Aorta (tissue), 5 donors: ENCODE results near the gene SRSF1. TPM values are rescaled to one million over a fixed set of nuclear protein-coding genes. Genes with fewer than 3 reads are reported as not detected.

Experiments used
- ATAC-seq: fragments of 200-7000 bp; cut with Tn5 transposase; one replicate; pipeline ENCODE4 v1.9.1; 2022; ENCODE audit warnings: moderate library complexity; ENCODE audit not compliant: low FRiP score
- DNase-seq, 2 donors: peaks; one replicate each; pipeline ENCODE4 v3.0.0-alpha.2; 2020
- H3K27ac ChIP-seq, 2 donors: one replicate each; pipeline ENCODE4 v1.5.1; 2013; ENCODE audit warnings: low read length in 2 of 2, mild to moderate bottlenecking in 2 of 2, moderate library complexity in 2 of 2, control low read depth in 1 of 2, inconsistent platforms in 1 of 2, low read depth in 1 of 2
- H3K27me3 ChIP-seq, 2 donors: one replicate each; pipeline ENCODE4 v1.6.1; 2013; ENCODE audit warnings: control low read depth in 1 of 2, low read length in 1 of 2, mild to moderate bottlenecking in 1 of 2, moderate library complexity in 1 of 2; ENCODE audit not compliant: insufficient read depth in 2 of 2, control insufficient read depth in 1 of 2
- H3K36me3 ChIP-seq, 2 donors: one replicate each; pipeline ENCODE4 v1.6.1; 2013; ENCODE audit warnings: control low read depth in 1 of 2, low read length in 1 of 2, mild to moderate bottlenecking in 1 of 2; ENCODE audit not compliant: insufficient read depth in 2 of 2, control insufficient read depth in 1 of 2
- H3K4me1 ChIP-seq, 2 donors: one replicate each; pipeline ENCODE4 v1.6.1; 2013; ENCODE audit warnings: low read length in 2 of 2, control low read depth in 1 of 2, mild to moderate bottlenecking in 1 of 2, moderate library complexity in 1 of 2; ENCODE audit not compliant: insufficient read depth in 2 of 2, control insufficient read depth in 1 of 2
- H3K4me3 ChIP-seq, 2 donors: one replicate each; pipeline ENCODE4 v1.5.1; 2013; ENCODE audit warnings: low read length in 2 of 2, control low read depth in 1 of 2, mild to moderate bottlenecking in 1 of 2
- H3K9me3 ChIP-seq: one replicate; pipeline ENCODE4 v1.6.1; 2013; ENCODE audit warnings: mild to moderate bottlenecking, low read length; ENCODE audit not compliant: control insufficient read depth
- WGBS, 2 donors: extraction: QIAGEN DNeasy Blood & Tissue Kit; methylation state at CpG; one replicate each; pipeline ENCODE4 v1.1.7; 2013; 5-methylcytosine and 5-hydroxymethylcytosine counted together
- intact Hi-C, 2 donors: fragments of 100-400 bp; cut with DNase I; formaldehyde crosslinking; loops; one replicate each; pipeline versions ENCODE4 v1.14.2 to v1.15.0; 2022
- polyA plus RNA-seq, 2 donors: library from polyadenylated mRNA; stranded (reverse); fragments of 200-250 nt; gene quantifications; one replicate each; pipeline ENCODE4 v1.2.3, GENCODE V29; 2013
- total RNA-seq, 2 donors: library from RNA; stranded (reverse); fragmentation: NEBNext Ultra II Directional; extraction: Animal tissue kit (Norgen Biotek cat#: 25700); gene quantifications; one replicate each; pipeline ENCODE4 v1.2.1, GENCODE V29; 2021
- donor health status: healthy with polysubstance abuse.
- donor health status: Bipolar disorder and iron deficiency.
- donor health status: DM: no; HTN: no; CAD: no.
- donor health status: DM: no; HTN: no; CAD: no.
- donor health status: DM: yes; HTN: yes; CAD: no.

Gene SRSF1
- total and polyA plus RNA-seq, 4 donors, result 84.5 to 147 (median 120) TPM

- H3K27me3 ChIP-seq, result no peaks in the 10 kb centered on the region
- DNase-seq (no peak), ATAC-seq (no peak)
- 39 to 44% methylated on average over 12 of the region's 12 CpGs for WGBS, 2 donors
- intact Hi-C loops, result loop anchor here (5.0 to 10.0 kb wide), 2 partner anchors 82 to 110 kb away; no protein-coding TSS in a partner anchor
- peak overlapping the region in 1 of 2 donors; percentile 83 for H3K4me3 ChIP-seq
- H3K4me1 ChIP-seq, result peaks cover 0 to 8% of the 10 kb centered on the region in 2 donors
- H3K27ac ChIP-seq, result no peak overlapping the region
- H3K36me3 ChIP-seq, result peaks cover 2 to 4% of the 10 kb centered on the region in 2 donors
- H3K9me3 ChIP-seq, result no peaks in the 10 kb centered on the region
These were observed 1.9 kb downstream of the SRSF1 start for GRCh38 chr17:58005031-58005727.

GRCh38 chr17:58004060-58004459 is 3.0 kb downstream of the SRSF1 start:
- Histone ChIP-seq H3K9me3 (no peaks in the 10 kb centered on the region), H3K4me1 (peaks cover 0 to 8% of the 10 kb centered on the region in 2 donors), H3K36me3 (peaks cover 2 to 4% of the 10 kb centered on the region in 2 donors), H3K4me3 (no peak overlapping the region), H3K27ac (peak overlapping the region in 1 of 2 donors; percentile 53), H3K27me3 (no peaks in the 10 kb centered on the region)
- 72 to 77% methylated on average over 3 of the region's 3 CpGs for WGBS, 2 donors
- intact Hi-C loops, result loop anchor here in 1 of 2 donors (10.0 kb wide), 1 partner anchor 111 kb away; no protein-coding TSS in a partner anchor
- DNase-seq (no peak), ATAC-seq (no peak)

GRCh38 chr17:58002973-58003372 is 4.1 kb downstream of the SRSF1 start:
- peak overlapping the region in 1 of 2 donors; percentile 9 for H3K27ac ChIP-seq
- H3K9me3 ChIP-seq, result no peaks in the 10 kb centered on the region
- intact Hi-C loops, result loop anchor here in 1 of 2 donors (10.0 kb wide), 1 partner anchor 112 kb away; no protein-coding TSS in a partner anchor
- DNase-seq (no peak), ATAC-seq (no peak)
- H3K4me1 ChIP-seq, result peaks cover 0 to 8% of the 10 kb centered on the region in 2 donors
- H3K27me3 ChIP-seq, result no peaks in the 10 kb centered on the region
- 84 to 87% methylated on average over 2 of the region's 2 CpGs for WGBS, 2 donors
- H3K36me3 ChIP-seq, result peaks cover 2 to 4% of the 10 kb centered on the region in 2 donors
- H3K4me3 ChIP-seq, result no peak overlapping the region

- Histone ChIP-seq H3K4me3 (no peak overlapping the region), H3K36me3 (peaks cover 2 to 4% of the 10 kb centered on the region in 2 donors), H3K27ac (no peak overlapping the region), H3K9me3 (no peaks in the 10 kb centered on the region), H3K27me3 (no peaks in the 10 kb centered on the region), H3K4me1 (peaks cover 0 to 8% of the 10 kb centered on the region in 2 donors)
- ATAC-seq (no peak), DNase-seq (no peak)
- 56 to 57% methylated on average over 4 of the region's 4 CpGs for whole genome bisulfite sequencing, 2 donors
- intact Hi-C loops, result loop anchor here in 1 of 2 donors (10.0 kb wide), 1 partner anchor 112 kb away; no protein-coding TSS in a partner anchor
These were observed 4.7 kb downstream of the SRSF1 start for GRCh38 chr17:58002154-58002948.

GRCh38 chr17:58001461-58002124 is 5.5 kb downstream of the SRSF1 start:
- no peaks in the 10 kb centered on the region for H3K27me3 ChIP-seq
- no peaks in the 10 kb centered on the region for H3K9me3 ChIP-seq
- 30 to 31% methylated on average over 1 of the region's 1 CpG for WGBS, 2 donors
- no peak overlapping the region for H3K4me3 ChIP-seq
- ATAC-seq, result no peak
- intact Hi-C loops, result loop anchor here in 1 of 2 donors (10.0 kb wide), 1 partner anchor 113 kb away; no protein-coding TSS in a partner anchor
- H3K4me1 ChIP-seq, result peaks cover 0 to 8% of the 10 kb centered on the region in 2 donors
- DNase-seq, result no peak
- H3K36me3 ChIP-seq, result peaks cover 2 to 4% of the 10 kb centered on the region in 2 donors
- H3K27ac ChIP-seq, result no peak overlapping the region

- H3K4me3 ChIP-seq, result no peak overlapping the region
- H3K36me3 ChIP-seq, result peaks cover 0 to 4% of the 10 kb centered on the region in 2 donors
- 53% methylated on average over 1 of the region's 1 CpG for WGBS, 2 donors
- ATAC-seq (peak; percentile 88), DNase-seq (no peak)
- peaks cover 0 to 5% of the 10 kb centered on the region in 2 donors for H3K4me1 ChIP-seq
- intact Hi-C loops, result loop anchor here (1.0 to 10.0 kb wide), 3 partner anchors 115 to 875 kb away; no protein-coding TSS in a partner anchor
- no peaks in the 10 kb centered on the region for H3K9me3 ChIP-seq
- H3K27ac ChIP-seq, result no peak overlapping the region
- no peaks in the 10 kb centered on the region for H3K27me3 ChIP-seq
These were observed 7.5 kb downstream of the SRSF1 start for GRCh38 chr17:57999496-58000017.

- no peaks in the 10 kb centered on the region for H3K9me3 ChIP-seq
- intact Hi-C loops, result loop anchor here (1.0 to 10.0 kb wide), 2 partner anchors 141 to 874 kb away; no protein-coding TSS in a partner anchor
- peaks cover 0 to 4% of the 10 kb centered on the region in 2 donors for H3K4me1 ChIP-seq
- H3K27me3 ChIP-seq, result no peaks in the 10 kb centered on the region
- H3K36me3 ChIP-seq, result peaks cover 0 to 4% of the 10 kb centered on the region in 2 donors
- ATAC-seq (no peak), DNase-seq (no peak)
- H3K4me3 ChIP-seq, result no peak overlapping the region
- no peak overlapping the region for H3K27ac ChIP-seq
These were observed 8.0 kb downstream of the SRSF1 start for GRCh38 chr17:57999010-57999495.
